Measurements from ENCODE around the gene CPLANE1. TPM values are rescaled to one million over a fixed set of nuclear protein-coding genes. Genes with fewer than 3 reads are reported as not detected.
"Not testable (repeated sequence)": the region's sequence is repeated elsewhere in the genome, so short reads cannot be mapped to it uniquely, and the experiment has no call there.

CPLANE1 gene
- total RNA-seq, 1 donor from 2014 or later, result 11.7 TPM

GRCh38 chr5:37247496-37247895, 1.7 kb downstream of the CPLANE1 start:
- ChIA-PET CTCF (no interaction called here), POLR2A (no interaction called here)
- no peak for DNase-seq
- ATAC-seq (ENCODE audit: low read depth), result no peak
- intact Hi-C loops (cut with micrococcal nuclease), result loop anchor here (10.0 kb wide), 1 partner anchor 523 kb away; no protein-coding TSS in a partner anchor
- H3K36me3 Mint-ChIP-seq (ENCODE audit: low read depth), result peaks cover 2% of the 10 kb centered on the region
- H3K4me3 Mint-ChIP-seq, result peak overlapping the region; percentile 35
- TF ChIP-seq CTCF (IDR thresholded peaks at IDR 0.05), result no peak
- H3K4me1 Mint-ChIP-seq, result peaks cover 8% of the 10 kb centered on the region
- no peaks in the 10 kb centered on the region for H3K27me3 Mint-ChIP-seq
- no peaks in the 10 kb centered on the region for H3K9me3 Mint-ChIP-seq
- H3K27ac Mint-ChIP-seq, result no peak overlapping the region

GRCh38 chr5:37247036-37247435, 2.1 kb downstream of the CPLANE1 start:
- DNase-seq, result no peak
- intact Hi-C loops (cut with micrococcal nuclease), result loop anchor here (10.0 kb wide), 1 partner anchor 522 kb away; no protein-coding TSS in a partner anchor
- no peak overlapping the region for H3K27ac Mint-ChIP-seq
- H3K4me1 Mint-ChIP-seq, result peaks cover 8% of the 10 kb centered on the region
- CTCF ChIA-PET, result no interaction called here
- H3K4me3 Mint-ChIP-seq, result no peak overlapping the region
- H3K36me3 Mint-ChIP-seq (ENCODE audit: low read depth), result peaks cover 4% of the 10 kb centered on the region
- no peaks in the 10 kb centered on the region for H3K9me3 Mint-ChIP-seq
- ATAC-seq (ENCODE audit: low read depth), result no peak
- POLR2A ChIA-PET, result no interaction called here
- no peak for TF ChIP-seq CTCF (IDR thresholded peaks at IDR 0.05)
- H3K27me3 Mint-ChIP-seq, result no peaks in the 10 kb centered on the region

GRCh38 chr5:37234288-37234687, 14.9 kb downstream of the CPLANE1 start:
- Mint-ChIP-seq H3K4me1 (no peaks in the 10 kb centered on the region), H3K27me3 (no peaks in the 10 kb centered on the region), H3K36me3 (ENCODE audit: low read depth) (peaks cover 66% of the 10 kb centered on the region)

GRCh38 chr5:37226377-37226776, 22.8 kb downstream of the CPLANE1 start:
- peaks cover 48% of the 10 kb centered on the region for H3K36me3 Mint-ChIP-seq (ENCODE audit: low read depth)
- no peak overlapping the region for H3K27ac Mint-ChIP-seq
- H3K27me3 Mint-ChIP-seq, result no peaks in the 10 kb centered on the region
- TF ChIP-seq CTCF (IDR thresholded peaks at IDR 0.05), result no peak
- ChIA-PET POLR2A (no interaction called here), CTCF (no interaction called here)
- ATAC-seq (ENCODE audit: low read depth) (no peak), DNase-seq (no peak)
- intact Hi-C loops (cut with micrococcal nuclease), result no loop called here
- H3K4me1 Mint-ChIP-seq, result no peaks in the 10 kb centered on the region
- no peak overlapping the region for H3K4me3 Mint-ChIP-seq
- H3K9me3 Mint-ChIP-seq, result no peaks in the 10 kb centered on the region

More at GRCh38 chr5:37234288-37234687, 14.9 kb downstream of the CPLANE1 start:
- Mint-ChIP-seq H3K4me3 (no peak overlapping the region), H3K27ac (no peak overlapping the region), H3K9me3 (peaks cover 21% of the 10 kb centered on the region)
- DNase-seq (no peak), ATAC-seq (ENCODE audit: low read depth) (no peak)
- POLR2A ChIA-PET, result no interaction called here
- intact Hi-C loops (cut with micrococcal nuclease), result no loop called here
- TF ChIP-seq CTCF (IDR thresholded peaks at IDR 0.05), result no peak
- CTCF ChIA-PET, result no interaction called here

- no peak for ATAC-seq (ENCODE audit: low read depth)
- Mint-ChIP-seq H3K4me1 (no peaks in the 10 kb centered on the region), H3K9me3 (no peaks in the 10 kb centered on the region), H3K27ac (no peak overlapping the region), H3K27me3 (no peaks in the 10 kb centered on the region), H3K4me3 (no peak overlapping the region), H3K36me3 (ENCODE audit: low read depth) (peaks cover 45% of the 10 kb centered on the region)
- ChIA-PET POLR2A (no interaction called here), CTCF (no interaction called here)
- DNase-seq, result no peak
- intact Hi-C loops (cut with micrococcal nuclease), result no loop called here
- TF ChIP-seq CTCF (IDR thresholded peaks at IDR 0.05), result no peak
Observed at GRCh38 chr5:37222181-37222580, 27.0 kb downstream of the CPLANE1 start.

- POLR2A ChIA-PET; H3K27me3 Mint-ChIP-seq; H3K4me3 Mint-ChIP-seq; ATAC-seq (ENCODE audit: low read depth); DNase-seq; H3K9me3 Mint-ChIP-seq; intact Hi-C loops (cut with micrococcal nuclease); H3K4me1 Mint-ChIP-seq; CTCF ChIA-PET; H3K27ac Mint-ChIP-seq: not testable (repeated sequence)
- H3K36me3 Mint-ChIP-seq (ENCODE audit: low read depth), result peaks cover 40% of the 10 kb centered on the region
Observed at GRCh38 chr5:37220426-37220825, 28.8 kb downstream of the CPLANE1 start.

- H3K36me3 Mint-ChIP-seq (ENCODE audit: low read depth), result peaks cover 38% of the 10 kb centered on the region
- ATAC-seq (ENCODE audit: low read depth); H3K4me1 Mint-ChIP-seq; H3K9me3 Mint-ChIP-seq; H3K27ac Mint-ChIP-seq; H3K4me3 Mint-ChIP-seq; POLR2A ChIA-PET; DNase-seq; H3K27me3 Mint-ChIP-seq; CTCF ChIA-PET; intact Hi-C loops (cut with micrococcal nuclease): not testable (repeated sequence)
Observed at GRCh38 chr5:37219384-37219783, 29.8 kb downstream of the CPLANE1 start.

All from activated B cell treated with CpG ODN at 0.5 μM for 24 hours (primary cell).